HG02623 (cell line): ENCODE data around the gene COL9A2.

ENCODE experiments used
- ATAC-seq: cut with Tn5 transposase; IDR thresholded peaks from one replicate; pipeline ENCODE4 v1.9.1; 2021; ENCODE audit warnings: moderate library complexity; ENCODE audit not compliant: unreplicated experiment

The COL9A2 gene

DNA sequence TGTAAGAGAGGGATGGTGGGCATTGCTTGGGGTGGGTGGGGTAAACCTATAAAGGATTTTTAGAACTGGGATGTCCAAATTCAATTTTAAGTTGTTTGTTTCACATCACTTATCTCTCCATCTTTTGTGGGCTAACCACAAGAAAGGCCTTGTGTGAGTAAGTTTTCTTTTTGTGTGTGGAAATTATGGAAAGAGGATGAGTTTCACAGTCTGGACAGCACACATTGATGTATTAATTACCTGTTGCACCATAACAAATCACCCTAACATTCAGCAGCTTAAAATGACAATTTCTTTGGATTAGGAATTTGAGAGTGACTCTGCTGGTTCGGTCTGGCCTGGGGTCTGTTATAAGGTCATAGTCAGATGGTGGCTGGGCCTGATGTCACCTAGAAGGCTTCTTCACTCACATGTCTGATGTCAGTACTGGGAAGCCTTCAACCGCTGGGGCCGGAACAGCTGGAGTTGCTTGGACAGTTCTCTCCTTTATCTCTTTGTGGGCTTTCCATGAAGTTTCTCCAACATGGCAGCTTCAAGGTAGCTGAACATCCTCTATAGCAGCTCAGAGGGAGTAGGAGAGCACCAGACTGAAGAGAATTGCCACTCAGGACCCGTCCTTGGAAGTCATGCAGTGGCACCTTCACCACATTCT lies 2.0 kb upstream of the COL9A2 start:
- no peak for ATAC-seq

DNA sequence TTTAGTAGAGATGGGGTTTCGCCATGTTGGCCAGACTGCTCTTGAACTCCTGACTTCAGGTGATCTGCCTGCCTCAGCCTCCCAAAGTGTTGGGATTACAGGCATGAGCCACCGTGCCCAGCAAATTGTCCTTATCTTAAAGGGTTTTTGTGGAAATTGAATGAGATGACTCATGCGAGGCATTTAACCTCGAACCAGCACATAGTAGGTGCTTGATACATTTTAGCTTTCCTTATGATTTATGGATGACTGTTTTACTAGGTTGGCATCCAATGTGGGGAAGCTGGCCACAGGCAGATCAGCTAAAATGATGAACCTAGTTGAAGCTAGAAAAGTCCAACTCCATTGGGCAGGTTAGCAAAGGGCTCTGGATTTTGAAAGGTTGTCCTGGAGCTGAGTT lies 1.4 kb upstream of the COL9A2 start:
- no peak for ATAC-seq

DNA sequence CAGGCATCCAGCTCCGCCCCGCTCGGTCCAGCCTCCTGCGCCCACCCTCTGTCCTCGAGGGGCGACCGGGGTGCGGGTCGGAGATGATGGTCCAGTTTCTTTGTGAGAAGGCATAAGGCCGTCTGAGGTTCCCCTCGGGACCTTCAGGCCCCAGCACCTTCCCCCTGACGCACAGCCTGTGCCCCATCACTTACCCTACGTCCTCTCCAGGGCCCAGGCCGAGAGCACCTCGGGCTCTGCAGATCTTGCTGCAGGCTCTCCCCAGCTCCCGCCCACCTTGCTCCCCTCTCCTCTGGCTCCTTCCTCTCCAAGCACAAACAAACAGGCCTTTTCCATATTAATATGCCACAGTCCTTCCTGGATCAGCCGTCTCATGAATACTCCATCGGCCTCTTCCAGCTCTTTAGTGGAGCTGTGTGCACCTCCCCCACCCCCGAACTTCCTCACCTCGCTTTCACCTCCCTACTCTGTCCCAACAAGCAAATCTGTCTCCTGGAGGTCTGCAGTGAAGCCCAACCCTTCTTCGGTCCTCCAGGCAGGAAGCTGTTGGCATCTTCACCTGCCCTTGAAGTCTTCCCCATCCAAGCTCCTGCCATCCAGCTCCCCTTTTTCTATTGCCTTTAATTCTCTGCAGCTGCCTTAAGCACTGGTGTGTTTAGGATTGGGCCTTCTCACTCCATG lies 448 bp upstream of the COL9A2 start:
- no peak for ATAC-seq

DNA sequence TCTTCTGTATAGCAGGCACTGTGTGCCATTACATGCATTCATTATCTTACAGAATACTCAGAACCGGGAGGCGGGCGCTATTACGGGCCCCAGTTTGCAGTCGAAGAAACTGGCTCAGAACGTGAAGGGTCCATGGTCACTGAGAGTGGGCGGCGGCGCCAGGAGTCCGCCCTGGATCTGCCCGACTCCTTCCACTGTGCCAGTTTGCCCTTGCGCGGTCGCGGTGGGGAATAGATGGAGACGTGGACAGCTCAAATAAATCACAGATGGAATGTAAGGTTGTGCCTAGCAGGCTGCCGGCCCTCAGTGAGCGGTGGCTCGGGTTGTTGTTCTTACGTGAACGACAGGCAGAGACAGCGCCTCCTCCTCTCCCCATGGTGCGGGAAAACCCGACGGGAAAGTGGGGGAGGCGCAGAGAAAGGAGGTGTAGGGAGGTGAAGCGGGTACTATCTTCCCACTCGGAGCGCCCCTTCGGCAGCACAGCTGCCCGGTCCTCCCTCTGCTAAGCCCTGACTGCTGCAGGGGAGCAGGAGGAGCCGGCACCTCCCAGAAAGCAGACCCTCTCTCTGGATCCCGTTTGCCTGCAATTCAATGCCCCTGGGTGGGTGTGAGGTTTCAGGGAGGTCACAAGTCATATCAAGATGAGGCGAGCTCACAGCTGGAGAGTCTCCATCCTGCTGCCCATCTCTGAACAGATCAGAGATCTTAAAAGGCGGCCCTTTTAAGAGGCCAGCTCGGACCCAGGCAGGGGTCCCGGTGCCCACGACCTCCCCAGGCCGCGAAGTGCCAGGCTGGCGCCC lies 1.1 kb downstream of the COL9A2 start:
- ATAC-seq: no peak

DNA sequence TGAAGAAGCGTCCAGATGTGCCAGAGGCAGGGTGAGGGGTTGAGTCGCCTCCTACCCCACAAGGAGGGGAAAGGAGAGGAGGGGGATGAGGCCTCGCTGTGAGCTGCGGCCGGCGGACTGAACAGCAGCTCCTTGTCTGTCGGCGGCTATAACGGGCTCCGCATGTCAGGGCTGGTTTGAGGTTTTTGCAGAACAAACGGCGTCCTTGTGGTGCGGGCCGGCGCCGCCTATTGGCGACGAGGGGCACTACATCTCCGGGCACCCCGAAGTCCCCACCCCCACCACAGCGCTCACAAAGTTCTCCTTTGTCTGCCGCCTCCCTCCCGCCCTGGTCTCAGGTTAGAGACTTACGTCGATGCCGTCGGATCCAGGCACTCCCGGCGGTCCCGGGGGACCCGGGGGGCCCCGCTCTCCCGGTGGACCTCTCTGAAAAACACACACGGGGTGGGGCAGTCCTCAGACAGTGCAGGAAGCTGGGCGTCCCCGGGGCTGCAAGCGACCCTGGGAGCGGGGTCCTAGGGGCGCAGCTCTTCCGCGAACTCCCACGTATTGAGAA lies 1.8 kb downstream of the COL9A2 start:
- ATAC-seq: no peak

DNA sequence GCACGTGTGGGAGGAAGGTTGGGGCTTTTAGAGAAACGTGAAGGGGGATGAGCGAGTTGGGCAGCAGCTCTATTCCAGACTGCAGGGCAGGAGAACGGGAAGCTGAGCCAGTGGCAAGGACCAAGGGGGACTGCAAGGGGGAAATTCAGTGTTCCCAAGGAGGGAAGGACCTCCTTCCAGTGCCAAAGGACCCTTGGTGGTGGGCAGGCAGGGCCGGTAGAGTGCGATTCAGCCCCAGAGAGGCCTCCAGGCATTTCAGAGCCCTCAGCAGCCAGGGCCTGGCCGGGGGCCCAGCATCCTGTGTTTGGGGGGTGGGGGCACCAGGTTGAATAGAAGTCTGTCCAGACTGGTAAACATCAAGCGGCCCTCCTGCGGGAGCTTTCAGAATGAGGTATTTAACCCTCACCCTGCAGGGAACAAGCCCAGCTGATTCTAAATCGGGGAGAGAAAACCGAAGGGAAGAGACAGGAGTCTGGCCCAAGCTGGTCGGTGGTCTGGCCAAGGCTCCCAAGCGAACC lies 2.3 kb downstream of the COL9A2 start:
- ATAC-seq: no peak

DNA sequence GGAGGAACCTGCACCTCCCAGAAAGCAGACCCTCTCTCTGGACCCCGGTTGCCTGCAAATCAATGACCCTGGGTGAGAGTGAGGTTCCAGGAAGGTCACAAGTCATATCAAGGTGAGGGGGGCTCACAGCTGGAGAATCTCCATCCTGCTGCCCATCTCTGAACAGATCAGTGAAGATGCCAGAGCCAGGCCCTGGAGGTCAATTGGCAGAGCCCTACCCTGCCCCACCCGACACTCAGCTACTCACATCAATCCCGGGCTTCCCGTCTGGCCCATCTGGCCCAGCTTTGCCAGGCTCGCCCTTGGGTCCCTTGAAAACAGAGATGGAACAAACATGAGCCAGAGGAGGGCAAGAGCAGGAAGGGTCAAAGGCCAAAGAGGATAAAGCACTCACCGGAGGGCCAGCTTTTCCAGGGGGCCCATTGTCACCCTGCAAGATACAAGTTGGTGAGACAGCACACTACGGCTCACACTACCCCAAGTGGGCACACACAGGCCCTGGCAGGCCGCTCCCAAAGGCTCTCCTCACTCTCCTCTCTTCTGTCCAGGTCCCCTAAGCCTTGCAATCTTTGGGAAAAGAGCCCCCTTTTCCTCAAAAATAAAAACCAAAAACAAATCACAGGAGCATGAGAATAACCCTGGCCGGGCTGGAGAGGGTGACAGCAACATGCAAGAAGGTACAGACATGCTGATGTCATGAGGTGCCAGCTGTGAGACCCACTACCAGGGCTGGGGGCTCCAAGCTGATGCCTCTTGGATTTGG lies 2.9 kb downstream of the COL9A2 start:
- ATAC-seq: no peak

DNA sequence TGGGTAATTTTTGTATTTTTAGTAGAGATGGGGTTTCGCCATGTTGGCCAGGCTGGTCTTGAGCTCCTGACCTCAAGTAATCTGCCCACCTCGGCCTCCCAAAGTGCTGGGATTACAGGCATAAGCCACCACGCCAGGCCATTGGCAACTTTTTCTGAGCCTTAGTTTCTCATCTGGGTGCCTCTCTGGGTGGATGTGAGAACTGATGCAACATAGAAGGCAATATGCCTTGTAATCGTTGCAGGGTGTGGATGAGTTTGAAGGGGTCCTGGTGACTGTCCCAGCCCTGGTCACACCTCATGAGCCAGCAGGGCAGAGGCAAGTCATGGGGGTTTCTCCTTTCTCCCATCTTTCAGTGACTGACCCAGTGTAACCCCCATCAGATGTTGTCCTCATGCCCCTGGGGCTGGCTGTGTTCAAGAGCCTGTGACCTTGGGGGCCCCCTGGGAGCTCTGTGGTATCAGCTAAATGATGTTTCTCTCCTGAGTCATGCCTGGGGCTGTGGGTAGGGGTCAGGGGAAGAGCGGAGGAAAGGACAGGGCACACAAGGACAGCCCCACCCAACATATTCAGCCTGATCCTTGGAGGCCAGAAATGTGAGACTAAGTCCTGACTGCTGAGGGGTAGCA lies 3.6 kb downstream of the COL9A2 start:
- ATAC-seq: no peak

DNA sequence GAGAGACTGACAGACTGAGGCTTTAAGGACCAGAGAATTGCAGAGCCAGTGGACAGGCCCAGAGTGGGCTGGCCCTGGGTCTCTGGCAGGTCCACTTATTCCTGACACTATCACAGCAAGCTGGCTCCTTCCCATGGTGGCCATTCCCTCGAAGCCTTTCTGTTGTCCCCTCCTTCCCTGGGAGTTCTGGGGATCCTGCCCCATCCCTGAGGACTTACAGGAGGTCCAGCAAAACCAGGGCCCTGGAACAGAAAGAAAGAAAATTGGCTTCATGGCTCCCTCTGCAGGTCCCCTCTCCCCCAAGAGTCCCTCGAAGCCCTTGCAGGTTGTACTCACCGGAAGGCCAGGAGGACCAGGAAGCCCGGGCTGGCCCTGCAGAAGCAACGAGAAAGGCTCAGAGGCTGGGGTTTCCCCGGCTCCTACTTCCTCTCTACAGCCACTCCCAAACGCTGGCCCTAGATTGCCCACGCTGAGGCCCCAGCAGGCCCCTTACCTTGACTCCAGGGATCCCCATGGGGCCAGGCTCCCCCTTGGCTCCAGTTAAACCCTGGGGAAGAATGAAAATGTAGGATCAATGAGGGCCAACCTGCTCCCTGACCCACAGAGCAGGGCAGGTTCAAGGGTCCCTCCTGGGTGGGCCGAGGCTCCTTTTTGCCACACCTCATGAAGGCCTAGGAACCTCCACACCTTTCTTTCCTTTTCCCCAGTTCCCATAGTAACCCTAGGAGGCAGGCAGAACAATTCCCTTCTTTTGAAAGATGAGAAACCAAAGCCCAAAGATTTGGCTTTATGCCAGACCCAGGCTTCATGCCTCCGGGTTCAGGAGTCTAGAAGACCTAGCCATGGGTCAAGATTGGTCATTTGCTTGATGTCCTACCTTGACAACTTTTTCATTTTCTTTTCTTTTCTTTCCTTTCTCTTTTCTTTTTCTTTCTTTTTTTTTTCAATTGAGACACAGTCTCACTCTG lies 4.6 kb downstream of the COL9A2 start:
- no peak for ATAC-seq

DNA sequence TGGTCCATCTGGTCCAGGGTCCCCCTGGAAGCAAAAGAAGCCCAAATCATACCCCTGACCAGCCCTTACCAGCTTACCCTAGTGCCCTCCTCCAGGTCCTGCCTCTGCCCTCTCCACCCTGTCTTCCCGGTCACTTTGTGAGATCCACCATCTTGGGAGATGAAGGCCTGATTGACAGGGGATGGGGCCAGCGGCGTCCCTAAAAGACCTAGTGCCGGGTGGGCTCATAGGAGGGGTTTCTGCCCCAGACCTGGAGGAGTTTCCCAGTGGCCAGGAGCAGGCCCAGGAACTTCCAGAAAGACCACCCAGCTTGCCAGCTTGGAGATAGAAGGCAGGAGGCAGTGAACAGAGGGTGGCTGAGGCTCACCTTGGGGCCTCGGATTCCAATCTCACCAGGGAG lies 5.4 kb downstream of the COL9A2 start:
- no peak for ATAC-seq

DNA sequence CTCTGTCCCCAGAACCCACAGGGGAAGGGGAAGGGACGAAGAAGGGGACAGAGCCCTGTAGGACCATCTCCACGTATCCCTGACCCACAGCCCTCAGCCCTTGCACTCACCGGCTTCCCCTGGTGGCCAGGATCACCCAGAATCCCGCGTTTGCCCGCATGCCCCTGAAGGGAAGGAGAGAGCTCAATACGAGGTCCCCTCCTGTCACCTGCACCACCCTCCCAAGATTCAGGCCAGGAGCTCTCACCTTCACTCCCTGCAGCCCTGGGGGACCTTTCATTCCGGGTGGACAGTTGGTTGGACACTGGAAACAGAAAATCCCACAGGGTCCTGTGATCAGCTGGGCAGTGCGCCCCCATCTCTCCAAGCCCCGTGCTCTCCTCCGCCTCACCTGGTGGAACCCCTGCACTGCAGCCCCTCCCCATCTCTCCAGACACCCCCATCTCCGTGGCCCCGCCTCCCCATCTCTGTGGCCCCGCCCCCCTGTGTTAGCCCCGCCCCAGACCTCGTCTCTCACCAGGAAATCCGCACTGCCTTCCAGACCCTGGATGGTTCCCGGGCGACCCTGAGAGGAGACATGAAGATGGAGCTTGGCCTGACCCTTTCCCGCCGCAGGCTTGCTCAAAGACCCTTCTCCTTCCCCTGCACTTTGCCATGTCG lies 6.0 kb downstream of the COL9A2 start:
- ATAC-seq: no peak

DNA sequence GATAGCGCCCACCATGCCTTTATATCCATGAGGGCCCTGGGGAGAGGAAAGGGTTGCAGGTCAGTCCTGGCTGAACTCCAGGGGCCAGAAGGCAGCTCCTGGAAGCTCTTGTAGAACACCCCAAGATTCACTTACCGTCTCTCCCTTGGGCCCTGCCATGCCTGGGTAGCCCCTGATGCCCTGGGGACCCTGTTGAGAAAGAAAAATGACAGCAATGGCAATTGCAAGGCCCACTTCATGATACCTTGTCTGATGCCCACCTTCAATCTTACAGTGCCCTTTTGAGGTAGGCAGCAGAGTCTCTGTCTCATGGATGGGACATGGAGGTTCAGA lies 7.0 kb downstream of the COL9A2 start:
- no peak for ATAC-seq

DNA sequence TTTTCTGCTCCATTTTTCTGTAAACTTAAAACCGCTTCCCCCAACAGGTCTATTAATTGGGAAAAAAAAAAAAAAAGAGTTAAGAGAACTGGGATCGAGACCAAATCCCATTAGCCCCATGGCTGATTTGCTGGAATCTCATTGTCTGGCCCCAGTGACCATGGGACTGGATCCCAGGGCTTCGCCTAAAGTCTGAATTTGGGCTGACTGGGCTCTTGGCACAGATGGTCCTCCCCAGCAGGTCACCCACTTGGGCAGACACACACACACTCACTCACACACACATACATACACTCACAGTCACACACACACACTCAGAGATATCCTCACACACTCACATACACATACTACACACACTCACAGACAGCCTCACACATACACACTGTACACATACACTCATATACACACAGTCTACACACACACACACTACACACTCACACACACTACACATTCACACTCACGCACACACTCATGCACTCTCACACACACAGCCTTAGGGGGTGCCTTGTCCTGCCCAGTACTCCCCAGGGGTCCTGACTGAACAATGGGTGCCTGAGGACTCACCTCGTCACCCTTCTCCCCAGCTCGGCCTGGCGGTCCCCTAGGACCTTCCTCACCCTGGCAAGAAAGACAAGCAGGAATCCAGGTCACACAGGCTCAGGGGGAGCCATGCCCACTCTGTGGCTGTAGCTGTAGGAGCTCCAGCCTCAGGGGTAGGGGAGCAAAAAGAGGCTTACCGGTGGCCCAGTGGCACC lies 7.5 kb downstream of the COL9A2 start:
- no peak for ATAC-seq

DNA sequence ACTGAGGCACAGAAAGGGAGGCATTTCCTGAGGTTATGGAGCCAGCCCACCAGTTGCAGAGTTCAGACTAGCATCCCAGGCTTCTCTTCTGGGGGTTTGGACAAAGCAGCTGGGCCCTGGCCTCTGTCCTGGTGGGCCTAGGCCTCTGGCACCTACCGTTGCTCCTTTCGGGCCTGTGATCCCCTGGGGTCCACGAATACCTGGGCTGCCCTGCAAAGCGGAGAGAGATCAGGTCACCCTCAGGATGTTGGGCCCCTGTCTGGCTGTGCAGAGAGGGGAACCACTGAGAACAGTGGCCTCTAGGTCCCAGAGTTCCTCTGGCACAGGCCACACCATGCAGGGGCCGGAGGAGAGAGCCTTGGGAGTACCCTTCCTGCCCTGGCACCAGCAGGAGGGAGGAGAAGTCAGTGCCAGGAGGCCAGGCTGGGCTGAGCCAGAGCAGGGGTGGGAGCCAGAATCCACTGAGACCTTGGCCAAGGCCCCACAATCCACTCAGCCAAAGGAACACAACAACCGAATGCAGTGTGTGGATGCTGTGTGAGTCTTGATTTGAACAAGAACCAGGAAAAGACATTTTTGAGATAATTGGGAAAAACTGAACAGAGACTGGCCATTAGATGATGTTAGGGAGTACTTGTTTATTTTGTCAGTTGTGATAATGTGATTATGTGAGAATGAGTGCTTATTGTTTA lies 8.9 kb downstream of the COL9A2 start:
- no peak for ATAC-seq

DNA sequence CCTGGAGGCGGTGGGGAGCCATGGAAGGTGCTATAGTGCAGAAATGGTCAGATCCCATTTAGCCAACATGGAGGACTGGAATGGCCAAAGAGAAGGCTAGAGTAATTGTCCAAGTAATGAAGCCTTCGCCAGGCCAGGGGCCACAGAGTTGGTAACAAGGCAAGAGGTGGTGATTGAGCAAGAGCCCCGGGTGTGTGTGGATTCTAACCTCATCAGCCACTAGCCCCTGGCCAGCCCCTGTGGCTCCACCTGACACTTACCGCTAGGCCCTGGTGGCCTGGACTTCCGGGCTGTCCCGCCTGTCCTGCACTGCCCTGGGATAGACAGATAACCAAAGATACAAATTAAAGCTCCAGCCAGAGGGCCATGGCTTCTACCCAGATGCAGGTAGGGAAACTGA lies 9.9 kb downstream of the COL9A2 start:
- no peak for ATAC-seq

DNA sequence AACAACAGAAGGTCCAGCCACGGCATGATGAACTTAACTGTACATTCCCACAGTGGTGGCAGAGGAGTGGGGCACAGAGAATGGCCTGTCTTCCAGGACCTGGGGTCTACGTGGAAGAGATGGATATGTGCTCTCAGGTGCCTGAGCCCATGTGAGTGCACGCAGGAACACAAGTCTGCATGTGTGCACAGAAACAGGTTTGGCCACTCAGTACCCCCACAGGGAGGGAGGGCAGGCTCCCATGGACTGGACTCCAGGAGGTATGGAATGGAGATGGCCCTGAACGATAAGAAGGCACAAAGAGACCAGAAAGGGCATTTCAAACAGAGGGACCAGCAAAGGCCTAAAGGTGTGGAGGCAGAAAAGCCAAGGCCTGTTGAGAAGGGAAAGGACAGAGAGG lies 10.8 kb downstream of the COL9A2 start:
- ATAC-seq: no peak

DNA sequence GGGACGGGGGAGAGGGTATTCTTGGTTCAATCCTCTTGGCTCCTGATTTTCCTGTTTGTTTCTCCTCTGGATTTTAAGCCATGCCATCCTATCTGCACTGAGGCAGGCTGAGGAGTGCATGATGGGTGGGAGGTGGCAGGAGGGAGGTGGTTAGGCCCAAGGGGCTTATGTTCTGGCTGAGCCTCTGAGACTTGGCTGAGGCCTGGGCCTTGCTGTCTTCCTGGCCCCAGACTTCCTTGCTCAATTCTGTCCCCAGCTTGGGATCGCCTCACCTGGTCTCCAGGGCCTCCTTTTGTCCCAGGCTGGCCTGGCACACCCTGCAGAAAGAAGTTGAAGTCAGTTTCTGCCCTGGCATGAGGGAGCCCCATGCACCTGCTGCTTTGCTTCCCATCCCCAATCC lies 11.2 kb downstream of the COL9A2 start:
- no peak for ATAC-seq

DNA sequence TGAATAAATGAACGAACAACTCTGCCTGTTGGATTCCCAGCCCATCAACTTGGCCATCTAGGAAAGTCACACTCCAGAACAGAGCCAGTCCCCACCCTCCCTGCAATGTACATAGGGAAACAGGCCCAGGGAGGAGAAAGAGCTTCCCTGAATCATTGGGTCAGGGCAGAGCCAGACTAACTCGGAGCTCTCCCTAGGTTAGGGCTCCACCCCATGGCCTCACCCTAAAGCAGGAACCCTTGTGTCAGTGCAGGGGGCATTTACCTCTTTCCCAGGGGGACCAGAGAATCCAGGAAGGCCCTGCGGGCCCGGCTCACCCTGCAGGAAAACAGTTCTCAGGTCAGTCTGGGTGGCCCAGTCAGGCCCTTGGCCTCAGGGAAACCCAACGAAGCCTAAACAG lies 11.6 kb downstream of the COL9A2 start:
- ATAC-seq: no peak
